GM12891 (cell line): ENCODE results near the gene ALK.

Experiments
- DNase-seq: peaks from one replicate; pipeline ENCODE4 v3.0.0; 2011; ENCODE audit warnings: low spot score; ENCODE audit not compliant: insufficient read length
- FAIRE-seq: peaks from 2 replicates; lab custom pipeline; 2011; peaks lifted over from hg19 to GRCh38; lab: Jason Lieb, UNC
- PAX5 ChIP-seq: IDR thresholded peaks from 2 replicates; pipeline ENCODE4 v1.6.1; 2011; ENCODE audit warnings: low read length, moderate library complexity, mild to moderate bottlenecking; ENCODE audit not compliant: insufficient read depth, severe bottlenecking
- POLR2A ChIP-seq: IDR thresholded peaks from 2 replicates; pipeline ENCODE4 v1.6.1; 2011; ENCODE audit warnings: low read depth, low read length, control low read depth
- POLR2AphosphoS5 ChIP-seq: IDR thresholded peaks from 2 replicates; pipeline ENCODE4 v1.6.1; 2011; ENCODE audit warnings: low read depth, low read length, control low read depth
- POU2F2 ChIP-seq: IDR thresholded peaks from 2 replicates; pipeline ENCODE4 v1.6.1; 2011; ENCODE audit warnings: low read depth, mild to moderate bottlenecking, control low read depth, low read length, moderate library complexity
- SPI1 ChIP-seq: IDR thresholded peaks from 2 replicates; pipeline ENCODE4 v1.6.1; 2011; ENCODE audit warnings: low read depth, low read length, control low read depth
- TAF1 ChIP-seq: IDR thresholded peaks from 2 replicates; pipeline ENCODE4 v1.6.1; 2011; ENCODE audit warnings: low read depth, low read length, control low read depth

Gene ALK

GRCh38 chr2:29215739-29216608 lies 705.4 kb downstream of the ALK start:
- DNase-seq (no peak), FAIRE-seq (no peak)
- TF ChIP-seq PAX5 = no peak
- no peak for TF ChIP-seq TAF1
- TF ChIP-seq SPI1 = no peak
- no peak for TF ChIP-seq POU2F2
- TF ChIP-seq POLR2AphosphoS5 = no peak

DNA sequence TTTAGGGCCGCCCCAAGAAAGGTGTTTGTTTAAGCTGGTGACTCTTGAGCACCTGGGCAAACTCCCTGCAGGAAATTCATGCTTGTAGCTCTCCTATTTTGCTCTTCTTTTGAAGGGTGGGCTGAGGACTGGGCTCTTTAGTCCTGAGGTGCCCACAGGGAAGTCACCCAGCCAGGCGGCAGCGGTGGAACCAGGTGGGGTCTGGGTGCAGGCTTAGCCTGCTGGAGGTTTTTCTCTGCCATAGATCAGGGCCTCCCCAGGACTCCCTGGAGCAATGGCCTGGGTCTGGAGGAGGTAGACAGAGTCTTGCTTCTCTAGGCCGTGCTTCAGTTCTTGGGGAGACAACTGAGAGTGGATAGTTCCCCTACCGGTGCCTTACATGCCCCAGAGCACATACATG lies 706.3 kb downstream of the ALK start:
- FAIRE-seq (no peak), DNase-seq (no peak)
- TF ChIP-seq SPI1 = no peak
- no peak for TF ChIP-seq POLR2AphosphoS5
- TF ChIP-seq POLR2A = no peak
- TF ChIP-seq TAF1 = no peak
- no peak for TF ChIP-seq POU2F2
- no peak for TF ChIP-seq PAX5

- no peak for FAIRE-seq
- TF ChIP-seq POU2F2 (no peak), SPI1 (no peak), POLR2AphosphoS5 (no peak), PAX5 (no peak), POLR2A (no peak), TAF1 (no peak)
- DNase-seq = no peak
These were observed 707.5 kb downstream of the ALK start for GRCh38 chr2:29213888-29214291.

- no peak for FAIRE-seq
- no peak for DNase-seq
- TF ChIP-seq SPI1 = no peak
- TF ChIP-seq PAX5 = no peak
- TF ChIP-seq TAF1 = no peak
- TF ChIP-seq POLR2A = no peak
- no peak for TF ChIP-seq POU2F2
- TF ChIP-seq POLR2AphosphoS5 = no peak
These were observed 709.4 kb downstream of the ALK start for GRCh38 chr2:29212009-29212408.

DNA sequence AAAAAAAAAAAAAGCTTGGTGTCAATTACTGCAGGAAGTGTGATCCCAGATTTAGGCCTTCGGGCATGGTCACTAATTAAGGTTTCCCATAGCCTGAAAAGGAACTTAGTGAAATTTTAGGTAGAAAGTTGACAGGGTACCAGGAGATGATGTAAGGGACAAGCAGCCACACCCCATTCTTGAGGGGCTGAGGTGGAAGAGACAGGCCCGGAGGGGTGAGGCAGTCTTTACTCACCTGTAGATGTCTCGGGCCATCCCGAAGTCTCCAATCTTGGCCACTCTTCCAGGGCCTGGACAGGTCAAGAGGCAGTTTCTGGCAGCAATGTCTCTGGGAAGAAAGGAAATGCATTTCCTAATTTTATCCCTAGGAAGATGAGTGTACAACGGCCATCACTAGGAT lies 711.8 kb downstream of the ALK start:
- DNase-seq = no peak
- TF ChIP-seq PAX5 (no peak), SPI1 (no peak), POLR2AphosphoS5 (no peak), POU2F2 (no peak), POLR2A (no peak), TAF1 (no peak)
- no peak for FAIRE-seq

- FAIRE-seq (no peak), DNase-seq (no peak)
- TF ChIP-seq SPI1 = no peak
- no peak for TF ChIP-seq POLR2AphosphoS5
- no peak for TF ChIP-seq POU2F2
- no peak for TF ChIP-seq TAF1
- no peak for TF ChIP-seq PAX5
These were observed 713.8 kb downstream of the ALK start for GRCh38 chr2:29207352-29208148.

DNA sequence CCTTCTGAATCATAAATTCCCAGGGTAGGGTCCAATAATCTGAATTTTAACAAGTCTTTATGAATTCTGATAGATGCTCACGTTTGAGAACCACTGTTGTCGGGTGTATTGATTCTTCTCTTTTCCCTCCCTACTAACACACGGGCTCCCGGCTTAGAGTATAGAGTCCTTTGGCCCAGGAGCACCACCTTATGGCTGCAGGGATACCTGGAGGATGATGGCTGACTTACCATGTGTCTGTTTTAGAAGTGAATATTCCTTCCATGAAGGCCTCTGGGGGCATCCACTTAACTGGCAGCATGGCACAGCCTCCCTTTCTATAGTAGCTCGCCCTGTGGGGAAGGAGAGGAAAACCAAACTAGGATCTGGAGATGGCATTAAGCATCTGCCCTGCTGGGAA lies 714.4 kb downstream of the ALK start:
- no peak for FAIRE-seq
- TF ChIP-seq POLR2A (no peak), PAX5 (no peak), POU2F2 (no peak), SPI1 (no peak), POLR2AphosphoS5 (no peak), TAF1 (no peak)
- no peak for DNase-seq

GRCh38 chr2:29202819-29203495 lies 718.4 kb downstream of the ALK start:
- FAIRE-seq (no peak), DNase-seq (no peak)
- TF ChIP-seq POLR2A (no peak), PAX5 (no peak), POLR2AphosphoS5 (no peak), POU2F2 (no peak), TAF1 (no peak), SPI1 (no peak)

GRCh38 chr2:29201979-29202378 lies 719.4 kb downstream of the ALK start:
- DNase-seq = no peak
- TF ChIP-seq POU2F2 (no peak), PAX5 (no peak), TAF1 (no peak), POLR2A (no peak), SPI1 (no peak), POLR2AphosphoS5 (no peak)
- FAIRE-seq = no peak
